GM21381 (cell line): ENCODE measurements around the gene LARP4B.

Source experiments
- ATAC-seq: cut with Tn5 transposase; IDR thresholded peaks from one replicate; pipeline ENCODE4 v1.9.1; 2021; ENCODE audit warnings: mild to moderate bottlenecking, moderate library complexity; ENCODE audit not compliant: unreplicated experiment

Gene LARP4B

DNA sequence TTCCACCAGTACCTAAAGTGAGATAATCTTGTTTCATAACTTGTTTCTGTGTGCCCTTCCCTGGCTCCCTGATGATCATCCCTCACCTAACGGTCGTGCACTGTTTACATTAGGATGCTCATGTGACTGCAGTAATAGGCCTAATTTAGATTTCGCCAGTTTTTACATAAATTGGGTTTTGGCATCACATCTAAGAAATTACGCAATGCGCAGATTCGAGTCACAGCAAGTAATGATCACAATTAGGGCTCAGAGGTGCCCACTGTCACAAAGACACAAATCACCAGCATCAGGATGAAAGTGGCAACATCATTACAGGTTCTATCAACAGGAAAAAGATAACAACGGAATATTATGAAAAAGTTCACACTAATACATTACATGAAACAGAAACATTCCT lies 94.7 kb downstream of the LARP4B start:
- no peak for ATAC-seq

DNA sequence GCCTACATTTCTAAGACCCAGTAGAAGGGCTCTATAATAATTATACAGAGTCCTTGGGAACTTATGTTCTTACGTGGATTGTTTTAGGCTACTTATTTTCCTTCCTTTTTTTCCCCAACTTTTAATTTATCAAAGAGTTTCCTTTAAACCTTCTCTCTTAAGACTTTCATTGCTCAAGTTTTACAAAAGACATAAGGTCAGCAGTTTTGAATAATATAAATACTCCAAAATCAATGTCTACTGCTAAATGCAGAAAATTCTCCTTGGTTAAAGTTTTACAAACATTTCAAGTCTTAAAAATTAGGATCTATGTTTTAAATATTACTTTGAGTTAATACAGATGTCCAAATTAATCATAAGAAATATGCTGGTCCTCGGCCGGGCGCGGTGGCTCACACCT lies 97.0 kb downstream of the LARP4B start:
- no peak for ATAC-seq

- no peak for ATAC-seq
Measured at GRCh38 chr10:829241-829640, 102.3 kb downstream of the LARP4B start.

DNA sequence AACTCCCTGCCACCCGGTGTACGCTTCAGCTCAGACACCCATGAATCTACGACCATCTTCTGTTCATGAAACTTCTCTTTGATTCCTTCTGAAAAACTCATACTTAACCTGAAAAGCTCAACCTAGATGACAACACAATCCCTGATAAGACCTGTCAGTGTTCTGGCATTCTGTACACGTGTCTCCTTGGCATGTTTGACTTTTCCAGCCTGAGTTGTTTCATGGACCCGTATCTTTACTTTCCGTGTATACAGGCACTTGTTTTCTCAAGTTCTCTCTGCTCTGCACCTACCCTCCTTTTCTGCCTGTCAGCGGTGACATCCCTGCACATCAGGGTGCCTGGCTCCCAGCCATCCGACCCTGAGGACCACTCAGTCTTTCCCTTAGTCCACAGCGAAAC lies 103.3 kb downstream of the LARP4B start:
- no peak for ATAC-seq

DNA sequence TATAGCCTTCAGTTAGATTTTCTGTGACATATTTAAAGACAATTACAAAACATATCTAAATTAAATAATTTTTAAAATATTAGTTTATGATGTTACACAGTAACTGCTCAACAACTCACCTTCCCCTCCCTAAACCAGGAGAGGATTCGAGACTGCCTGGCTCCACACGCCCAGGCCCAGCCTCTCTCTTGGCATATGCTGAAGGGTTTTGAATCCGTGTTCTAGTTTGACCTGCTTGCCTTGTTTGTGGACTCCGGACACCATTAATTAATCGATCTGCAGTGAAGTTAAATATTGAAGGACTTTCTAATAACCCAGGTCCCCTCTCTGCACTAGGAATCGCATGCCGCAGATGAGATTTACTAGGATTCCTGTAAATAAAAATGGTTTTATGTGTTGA lies 106.6 kb downstream of the LARP4B start:
- no peak for ATAC-seq

DNA sequence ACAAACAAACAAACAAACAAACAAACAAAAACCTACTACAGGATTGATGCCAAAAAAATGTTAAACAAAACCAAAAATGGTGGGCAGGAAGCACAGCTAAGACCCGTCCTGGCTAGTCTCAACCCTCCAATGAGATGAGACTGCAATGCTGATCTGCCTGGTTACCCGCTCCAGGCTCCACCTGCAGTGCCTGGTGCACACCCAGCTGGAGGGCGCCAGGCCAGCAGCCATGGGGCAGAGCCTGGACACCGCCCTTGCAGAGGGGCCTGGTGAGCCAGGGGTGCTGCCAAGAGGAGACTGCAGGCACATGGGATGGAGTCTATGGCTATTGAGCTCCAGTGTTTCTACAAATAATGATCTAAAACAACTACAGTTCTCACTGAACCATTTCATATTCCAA lies 107.0 kb downstream of the LARP4B start:
- no peak for ATAC-seq

DNA sequence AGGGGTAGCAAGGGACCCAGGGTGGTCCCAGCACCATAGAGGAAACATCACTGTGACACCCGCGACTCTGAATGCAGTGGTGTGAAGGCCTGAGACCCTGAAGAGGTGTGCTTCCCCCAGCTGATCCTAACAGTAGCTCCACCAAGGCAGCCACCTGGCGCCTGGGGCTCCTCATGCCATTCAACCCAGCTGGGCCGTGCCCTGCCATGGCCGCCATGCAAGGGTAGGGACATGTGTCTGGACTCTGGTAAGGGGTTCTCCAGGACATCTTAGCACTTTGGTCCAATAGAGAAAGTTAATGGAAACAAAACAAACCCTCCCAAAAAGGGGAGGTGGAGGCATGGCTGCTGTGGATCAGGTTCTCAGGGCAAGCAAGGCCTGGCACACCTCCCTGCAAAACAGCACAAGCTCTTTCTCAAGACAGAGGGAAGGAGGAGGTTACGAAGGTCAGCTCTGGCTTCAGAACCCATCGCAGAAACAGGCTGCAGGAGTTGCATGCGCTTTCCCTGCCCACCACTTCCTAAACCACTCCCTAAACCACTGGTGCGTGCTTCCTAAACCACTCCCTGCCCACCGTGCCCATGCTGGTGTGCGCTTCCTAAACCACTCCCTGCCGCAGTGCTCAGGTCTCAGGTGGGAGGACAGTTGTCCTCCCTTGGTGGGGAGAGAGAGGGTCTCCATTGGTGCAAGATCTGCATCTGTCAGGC lies 108.7 kb downstream of the LARP4B start:
- no peak for ATAC-seq

DNA sequence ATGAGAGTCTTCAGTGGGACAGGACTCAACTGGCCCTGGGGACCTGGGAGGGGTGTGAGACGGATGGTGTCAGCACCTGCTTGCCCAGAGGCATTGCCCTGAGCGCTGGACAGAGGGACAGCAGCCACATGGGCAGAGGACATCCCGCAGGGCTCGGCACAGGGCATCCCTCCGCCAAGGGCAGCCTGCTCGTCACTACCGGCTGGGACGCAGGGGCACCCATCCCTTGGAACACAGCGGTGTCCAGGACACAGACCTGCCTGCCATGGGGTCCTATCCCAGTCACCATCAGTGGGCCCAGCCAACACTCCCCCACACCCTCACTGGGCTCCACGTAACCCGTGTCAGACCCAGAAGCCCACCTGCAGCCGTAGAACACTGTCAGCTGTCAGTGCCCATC lies 109.3 kb downstream of the LARP4B start:
- no peak for ATAC-seq

DNA sequence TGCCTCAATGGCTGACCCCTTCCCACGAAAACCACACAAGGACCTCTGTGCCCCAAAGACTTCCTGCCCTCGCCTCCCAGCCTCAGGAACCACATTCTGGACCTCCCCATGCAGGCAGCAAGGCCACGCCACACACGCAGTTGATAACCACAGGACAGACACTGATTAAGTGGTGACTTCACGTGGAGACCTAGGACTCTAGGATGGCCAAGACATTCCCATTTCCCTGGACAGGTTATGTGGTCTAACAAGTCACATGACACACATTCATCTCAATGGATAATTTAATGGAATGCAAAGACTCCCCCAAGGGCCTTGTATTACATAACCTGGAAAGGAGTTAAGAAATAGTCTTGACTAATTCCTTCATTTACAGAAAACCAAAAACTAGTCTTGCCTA lies 110.2 kb downstream of the LARP4B start:
- no peak for ATAC-seq

GRCh38 chr10:819816-820215 lies 111.7 kb downstream of the LARP4B start:
- ATAC-seq, result no peak

DNA sequence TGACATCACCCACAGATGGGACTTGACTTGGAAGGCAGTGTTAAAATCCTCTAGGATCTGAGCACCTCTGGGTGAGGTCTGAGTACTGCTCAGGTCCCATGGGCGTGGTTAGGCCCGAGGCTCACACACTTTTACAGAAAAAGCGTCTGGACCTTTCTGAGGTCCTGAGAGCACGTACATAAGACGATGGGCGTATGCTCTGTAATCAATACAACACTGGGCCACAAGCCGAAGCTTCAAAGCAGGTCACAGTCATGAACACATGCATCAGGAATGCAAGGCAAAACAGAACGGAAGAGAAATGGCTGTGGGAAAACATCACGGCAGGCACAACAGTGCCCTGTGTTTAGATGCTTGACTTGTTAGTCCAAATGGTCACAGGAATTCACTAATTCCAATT lies 112.2 kb downstream of the LARP4B start:
- no peak for ATAC-seq

DNA sequence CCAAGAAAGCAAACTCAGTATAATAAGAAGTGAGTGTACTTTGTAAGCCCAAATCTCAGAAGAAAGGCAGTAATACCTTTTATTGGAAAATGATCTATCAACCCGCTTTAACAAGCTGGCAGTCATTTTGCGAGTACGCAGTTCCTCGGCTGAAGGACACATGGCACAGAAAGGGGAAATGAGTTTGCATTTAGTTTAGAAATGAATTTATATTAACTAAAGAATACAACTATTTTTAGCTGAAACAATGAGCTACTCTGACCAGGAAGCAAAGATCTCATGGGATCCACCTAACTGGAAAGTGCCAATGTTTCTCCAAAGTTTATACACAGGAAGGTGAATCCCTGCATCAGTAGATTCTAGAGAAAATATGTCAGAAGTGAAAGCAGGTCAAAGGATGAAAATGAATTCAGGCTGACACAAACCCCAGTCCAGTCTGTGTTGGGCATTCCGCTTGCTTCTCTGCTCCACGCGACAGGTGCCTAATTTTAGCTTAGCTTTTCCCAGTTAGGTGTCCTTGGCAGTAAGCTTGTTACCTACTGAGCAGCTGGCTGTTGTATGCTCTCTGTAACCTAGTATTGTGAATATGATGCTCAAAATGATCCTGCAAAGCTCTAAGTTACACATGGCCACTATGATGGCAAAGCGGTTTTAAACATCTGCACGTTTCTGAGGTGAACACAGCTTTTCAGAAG lies 112.8 kb downstream of the LARP4B start:
- ATAC-seq, result no peak

GRCh38 chr10:818010-818409 lies 113.5 kb downstream of the LARP4B start:
- no peak for ATAC-seq

DNA sequence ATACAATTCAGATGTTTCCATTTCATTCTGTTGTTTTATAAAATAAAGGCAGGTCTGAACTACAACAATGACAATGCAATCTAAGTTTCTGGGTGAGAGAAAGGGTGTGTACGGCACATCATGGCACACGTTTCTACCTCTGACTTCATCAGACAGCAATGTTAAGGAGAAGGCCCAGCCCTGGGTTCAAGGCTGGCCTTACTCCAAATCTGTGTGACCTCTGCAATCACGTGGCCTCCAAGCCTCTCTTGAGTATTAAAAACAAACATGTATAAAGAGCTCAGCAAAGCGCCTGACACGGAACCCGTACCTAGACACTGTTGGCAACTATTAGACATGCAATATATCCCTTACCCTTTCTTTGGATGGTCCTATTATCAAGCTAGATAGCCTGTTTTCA lies 114.1 kb downstream of the LARP4B start:
- no peak for ATAC-seq

- no peak for ATAC-seq
Measured at GRCh38 chr10:816958-817357, 114.5 kb downstream of the LARP4B start.

DNA sequence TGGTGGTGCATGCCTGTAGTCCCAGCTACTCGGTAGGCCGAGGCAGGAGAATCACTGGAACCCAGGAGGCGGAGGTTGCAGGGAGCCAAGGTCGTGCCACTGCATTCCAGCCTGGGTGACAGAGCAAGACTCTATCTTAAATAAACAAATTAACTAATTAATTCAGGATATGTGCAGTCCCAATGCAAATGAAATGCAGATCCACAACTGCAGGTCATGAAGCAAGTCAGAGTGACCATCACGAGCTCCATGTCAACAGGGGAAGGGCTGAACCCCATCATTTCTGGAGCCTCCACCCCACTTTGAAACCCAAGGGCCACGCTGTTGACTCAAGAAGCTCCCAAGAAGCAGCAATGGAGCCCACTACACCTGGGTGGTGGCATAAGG lies 115.4 kb downstream of the LARP4B start:
- ATAC-seq, result no peak

DNA sequence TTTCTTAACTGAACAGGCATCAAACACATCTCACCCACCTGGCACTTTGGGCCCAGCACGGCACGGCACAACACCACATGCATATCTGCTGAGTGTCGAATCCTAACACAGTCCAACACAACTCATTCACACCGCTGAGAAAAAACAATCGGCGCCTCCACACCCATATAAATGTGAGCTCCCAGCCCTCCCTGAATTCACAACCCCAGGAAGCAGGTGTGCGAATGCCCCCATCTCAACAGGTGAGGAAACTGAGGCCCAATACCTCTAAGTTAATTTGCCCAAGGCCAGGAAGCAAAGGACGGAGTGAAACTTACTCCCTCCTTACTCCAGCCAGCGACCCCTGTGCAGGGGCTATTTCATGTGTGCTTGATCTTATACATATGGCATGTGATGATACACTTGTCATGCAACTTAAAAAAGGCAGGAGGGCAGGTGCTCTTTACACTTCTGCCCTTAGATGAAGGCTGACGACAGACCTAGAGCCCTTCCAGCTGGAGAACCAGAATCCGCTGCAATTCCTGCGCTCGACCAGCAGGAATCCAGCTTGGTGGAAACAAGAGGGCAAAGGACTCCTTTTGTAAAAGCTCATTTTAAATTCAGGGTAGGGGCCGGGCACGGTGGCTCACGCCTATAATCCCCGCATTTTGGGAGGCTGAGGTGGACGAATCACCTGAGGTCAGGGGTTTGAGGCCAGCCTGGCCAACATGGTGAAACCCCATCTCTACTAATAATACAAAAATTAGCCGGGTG lies 116.0 kb downstream of the LARP4B start:
- ATAC-seq, result no peak

DNA sequence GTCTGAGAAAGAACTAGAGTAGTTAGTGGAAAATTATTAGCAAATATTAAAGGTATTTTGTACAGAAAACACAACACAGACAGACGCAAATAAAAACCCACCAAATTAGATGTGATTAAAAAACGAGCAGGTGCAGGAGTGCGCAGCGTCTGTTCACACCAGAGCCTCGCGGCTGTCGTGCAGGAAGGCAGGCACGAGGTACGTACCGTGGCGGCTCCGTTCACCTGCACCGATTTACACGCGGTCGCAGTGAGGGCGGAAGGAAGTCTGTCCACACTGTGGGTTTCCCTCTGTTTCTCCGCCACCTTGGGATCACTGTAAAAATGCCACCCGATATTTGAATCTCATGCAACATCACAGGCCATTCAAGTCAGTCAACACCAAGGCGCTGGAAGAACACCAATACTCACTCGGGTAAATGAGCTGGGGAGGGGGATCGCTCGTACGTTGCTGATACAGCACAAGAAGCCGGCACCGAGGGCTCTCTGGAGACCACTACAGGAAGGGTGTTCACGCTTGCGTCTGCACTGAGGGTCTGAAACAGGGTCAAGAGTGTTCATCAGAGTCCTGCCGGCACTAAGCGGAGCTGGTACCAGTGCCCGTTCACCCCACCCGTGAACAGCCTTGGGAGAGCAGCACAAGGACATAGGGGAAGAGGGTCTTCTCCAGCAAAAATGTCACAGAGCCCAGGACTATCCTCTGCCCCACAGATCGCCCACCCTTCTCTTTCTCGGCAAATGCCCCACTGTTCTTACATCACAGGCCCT lies 116.8 kb downstream of the LARP4B start:
- ATAC-seq, result no peak

DNA sequence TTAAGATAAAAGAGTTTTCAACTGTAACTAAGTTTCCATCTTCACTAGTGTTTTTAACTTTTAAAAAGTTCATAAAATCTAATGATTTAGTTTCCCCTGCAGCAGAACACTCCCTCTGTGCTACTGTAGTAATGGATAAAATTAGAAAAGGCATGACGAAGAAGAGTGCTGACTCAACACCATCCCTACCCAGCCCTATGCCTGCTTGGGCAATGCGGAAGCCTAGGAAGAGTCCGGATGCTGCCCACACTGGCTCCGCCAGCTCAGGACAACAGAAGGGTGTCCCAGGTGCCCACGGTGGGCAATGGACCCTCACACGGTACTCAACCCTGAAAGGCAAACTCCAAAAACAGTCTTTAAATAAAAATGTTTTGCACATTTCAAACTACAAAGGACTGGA lies 118.2 kb downstream of the LARP4B start:
- no peak for ATAC-seq

DNA sequence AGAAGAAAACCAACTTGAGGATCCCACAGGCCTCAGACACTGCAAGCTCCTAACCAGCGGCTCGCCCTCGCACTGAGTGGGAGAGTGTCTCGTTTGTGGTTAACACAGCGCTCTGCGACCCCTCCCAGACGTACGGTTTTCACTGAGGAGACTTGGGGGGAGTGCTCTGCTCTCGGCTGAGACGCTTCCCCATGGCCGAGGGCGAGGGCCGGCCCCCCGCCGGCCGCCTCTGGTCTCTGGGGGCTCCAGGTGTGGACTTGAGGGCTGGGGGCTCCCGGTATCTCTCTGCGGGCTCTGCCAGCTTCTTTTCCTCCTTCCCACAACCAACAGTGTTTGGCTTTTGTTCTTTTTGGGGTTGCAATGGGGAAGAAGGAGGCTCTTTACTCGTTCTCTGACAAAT lies 118.7 kb downstream of the LARP4B start:
- no peak for ATAC-seq

DNA sequence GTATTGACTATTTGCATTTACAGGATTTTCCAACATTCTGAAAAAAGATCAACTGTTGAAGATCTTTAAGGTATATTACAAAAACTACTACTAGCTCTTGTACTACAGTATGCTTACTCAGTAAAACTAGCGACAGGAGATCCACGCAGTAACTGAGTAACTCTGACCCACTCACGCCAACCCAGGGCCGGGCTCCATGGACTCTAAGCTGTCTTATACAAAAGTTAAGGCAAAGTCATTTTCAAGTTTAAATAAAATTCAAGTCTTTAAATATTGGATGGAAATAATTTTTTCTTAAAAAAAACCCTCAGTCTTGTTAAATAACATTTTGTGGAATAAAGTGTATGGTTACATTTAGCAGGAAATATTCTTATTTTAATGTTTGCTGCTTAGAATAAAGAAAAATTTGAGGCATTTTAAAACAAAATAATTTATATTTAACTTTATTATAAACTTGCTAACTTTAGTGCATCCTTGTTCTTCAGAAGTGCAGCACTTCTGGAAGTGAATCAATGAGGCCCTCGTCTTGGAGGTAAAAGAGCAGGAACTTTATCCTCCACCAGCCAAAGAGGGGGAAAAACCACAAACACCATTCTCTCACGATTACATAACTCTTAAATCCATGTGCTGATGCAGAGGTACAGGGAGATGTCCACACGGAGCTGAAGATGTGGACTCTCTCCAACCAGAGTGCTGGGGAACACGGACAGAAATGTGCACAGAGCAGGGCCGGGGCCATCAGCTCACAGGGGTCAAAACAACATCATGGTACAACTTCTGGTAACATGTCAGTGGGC lies 119.9 kb downstream of the LARP4B start:
- ATAC-seq, result no peak
